GM19240 (cell line): Measurements from ENCODE around the gene GNAT1.
"Not testable (repeated sequence)": the region's sequence is repeated elsewhere in the genome, so short reads cannot be mapped to it uniquely, and the experiment has no call there.

ENCODE experiments used
- DNase-seq: peaks from one replicate; pipeline ENCODE4 v3.0.0; 2011; ENCODE audit warnings: low spot score; ENCODE audit not compliant: insufficient read length

GNAT1 gene

DNA sequence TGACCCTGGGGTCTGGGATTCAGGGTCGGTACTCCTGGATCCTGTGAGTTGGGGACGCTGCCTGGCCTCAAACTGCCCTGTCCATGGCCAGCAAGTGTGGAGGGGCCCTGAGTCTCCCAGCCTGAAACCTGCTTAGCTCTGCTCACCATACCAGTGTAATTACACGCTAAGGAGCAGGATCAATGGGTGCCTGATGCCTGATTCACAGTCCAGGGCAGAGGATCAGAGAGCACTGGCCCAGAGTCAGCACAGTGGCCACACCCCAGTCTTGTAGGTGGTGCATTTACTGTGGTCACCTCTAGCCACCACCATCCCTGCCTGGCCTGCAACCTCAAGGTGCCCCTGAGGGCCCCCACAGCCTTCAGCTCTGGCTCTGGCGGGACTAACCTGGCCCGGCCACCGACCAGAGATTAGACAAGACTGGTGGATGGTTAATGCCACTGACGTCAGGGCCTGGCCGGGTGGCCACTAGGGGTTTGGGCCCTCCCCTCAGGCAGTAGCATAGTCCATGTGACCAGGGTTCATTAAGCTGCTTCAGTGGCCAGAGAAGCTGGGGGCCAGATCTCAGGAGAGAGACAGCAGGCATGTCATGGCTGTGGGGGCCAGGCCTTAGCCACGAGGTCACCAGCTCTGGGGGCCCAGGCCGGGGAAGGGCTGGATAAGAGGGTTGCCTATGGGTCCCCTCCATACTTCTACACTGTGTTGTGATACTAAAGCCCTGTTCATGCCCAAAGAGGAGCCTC is 10.3 kb downstream of the GNAT1 start:
- DNase-seq: no peak

DNA sequence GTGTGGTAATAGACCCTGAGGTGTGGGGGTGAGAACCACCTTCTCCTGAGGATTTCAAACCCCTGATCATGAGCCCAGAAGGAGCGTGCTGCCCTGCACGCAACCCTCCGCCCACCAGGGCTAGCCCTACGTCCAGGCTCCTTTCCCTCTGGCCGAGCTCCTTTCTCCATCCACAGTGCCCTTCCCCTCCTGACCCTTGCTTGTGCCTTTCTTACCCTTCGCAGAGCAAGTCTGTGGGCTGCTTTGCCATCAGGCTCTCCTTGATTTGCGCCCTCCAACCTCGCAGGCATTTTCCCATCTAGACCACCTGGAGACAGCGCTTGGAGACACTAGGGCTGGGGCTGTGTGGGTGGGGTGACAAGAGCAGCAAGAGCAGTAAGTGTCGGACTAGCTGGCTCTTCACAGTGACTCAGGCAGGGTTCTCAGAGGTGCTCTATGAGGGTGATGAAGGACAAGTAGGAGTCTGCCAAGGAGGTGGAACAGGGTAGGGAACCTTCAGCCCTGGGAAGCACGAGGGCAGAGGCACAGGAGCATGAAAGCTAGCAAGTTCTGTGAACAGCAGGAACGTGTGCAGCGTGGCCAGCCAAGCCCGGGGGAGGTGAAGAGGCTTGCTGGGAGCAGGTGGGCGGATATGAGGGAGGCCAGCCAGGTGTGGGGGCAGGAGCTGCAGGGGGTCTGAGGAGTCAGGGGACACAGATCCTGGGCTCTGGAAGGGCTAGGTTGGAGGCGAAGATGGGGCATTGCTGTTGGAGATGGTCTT is 11.1 kb downstream of the GNAT1 start:
- no peak for DNase-seq

DNA sequence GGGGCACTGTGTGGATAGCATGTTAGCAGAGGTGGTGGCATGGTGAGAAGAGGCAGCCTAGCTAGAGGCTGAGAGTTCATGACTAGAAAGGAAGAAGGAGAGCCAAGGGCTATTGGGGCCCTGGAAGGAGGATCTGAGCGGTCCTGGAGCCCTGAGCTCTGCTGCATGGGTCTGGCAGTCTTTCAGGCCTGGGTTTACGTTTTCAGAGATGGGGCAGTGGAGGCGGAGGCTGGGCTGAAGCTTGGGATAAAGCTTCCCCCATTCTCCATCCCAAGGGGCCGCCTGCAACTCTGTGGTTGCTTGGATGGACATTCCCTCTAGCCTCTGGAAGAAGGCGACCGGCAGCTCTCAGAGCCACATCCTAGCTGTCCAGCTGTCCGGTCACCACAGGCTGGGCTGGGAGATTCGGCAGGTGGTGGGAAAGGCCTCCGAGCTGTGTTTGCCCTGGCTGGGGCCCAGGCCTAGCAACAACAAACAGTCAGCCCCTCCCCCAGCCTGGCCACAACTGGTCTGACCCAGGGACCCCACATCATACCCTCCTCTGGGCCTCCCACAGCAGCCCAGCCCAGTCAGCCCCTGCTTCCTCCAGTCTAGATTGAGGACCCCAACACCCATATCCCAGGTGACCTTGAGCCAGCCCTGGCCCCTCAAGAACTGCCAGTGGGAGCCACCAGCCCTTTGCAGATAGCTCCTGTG is 11.9 kb downstream of the GNAT1 start:
- DNase-seq: no peak

DNA sequence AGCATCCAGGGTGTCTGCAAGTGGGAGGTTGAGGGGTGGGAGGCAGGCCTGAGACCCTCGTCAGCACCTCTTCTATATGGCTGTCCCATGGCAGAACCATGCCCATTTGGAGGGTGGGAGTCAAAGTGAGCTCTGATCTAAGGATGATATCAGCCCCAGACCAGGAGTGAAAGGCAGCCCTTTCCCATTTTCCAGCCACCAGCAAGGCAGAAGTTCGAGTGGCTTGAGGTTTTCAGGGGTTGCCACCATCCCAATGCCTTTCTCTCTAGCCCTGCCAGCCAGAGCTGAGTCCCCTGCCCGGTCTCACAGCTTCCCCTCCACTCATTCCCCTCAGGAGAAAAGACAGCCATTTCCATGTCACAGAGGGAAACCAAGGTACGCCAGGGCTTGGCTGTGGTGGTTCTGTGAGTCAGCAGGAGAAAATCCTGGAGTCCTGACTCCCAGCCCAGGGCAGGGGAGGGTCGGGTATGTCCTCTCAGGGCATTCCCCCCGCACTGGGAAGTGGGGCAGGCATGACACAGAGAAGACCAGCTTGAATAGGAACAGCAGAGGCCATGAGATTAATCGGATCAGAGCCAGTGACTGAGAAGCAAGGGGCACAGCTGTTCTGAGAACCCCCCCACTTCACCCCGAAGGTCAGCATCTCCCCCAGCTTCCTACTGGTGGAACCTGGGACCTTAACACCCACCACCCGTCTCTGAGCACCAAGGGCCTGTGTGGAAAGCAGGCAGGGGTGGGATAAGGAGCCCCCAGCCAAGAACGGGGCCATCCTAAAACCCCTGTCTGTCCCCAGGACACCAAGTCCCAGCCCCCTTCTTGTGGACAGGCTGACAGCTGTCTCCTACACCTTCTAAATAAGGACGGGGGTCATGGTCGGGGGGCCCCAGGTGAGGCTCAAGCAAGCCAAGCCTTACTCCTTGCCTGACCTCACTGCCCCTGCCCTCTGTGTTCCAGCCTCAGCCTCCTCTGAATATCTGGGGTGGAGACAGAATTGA is 12.7 kb downstream of the GNAT1 start:
- no peak for DNase-seq

DNA sequence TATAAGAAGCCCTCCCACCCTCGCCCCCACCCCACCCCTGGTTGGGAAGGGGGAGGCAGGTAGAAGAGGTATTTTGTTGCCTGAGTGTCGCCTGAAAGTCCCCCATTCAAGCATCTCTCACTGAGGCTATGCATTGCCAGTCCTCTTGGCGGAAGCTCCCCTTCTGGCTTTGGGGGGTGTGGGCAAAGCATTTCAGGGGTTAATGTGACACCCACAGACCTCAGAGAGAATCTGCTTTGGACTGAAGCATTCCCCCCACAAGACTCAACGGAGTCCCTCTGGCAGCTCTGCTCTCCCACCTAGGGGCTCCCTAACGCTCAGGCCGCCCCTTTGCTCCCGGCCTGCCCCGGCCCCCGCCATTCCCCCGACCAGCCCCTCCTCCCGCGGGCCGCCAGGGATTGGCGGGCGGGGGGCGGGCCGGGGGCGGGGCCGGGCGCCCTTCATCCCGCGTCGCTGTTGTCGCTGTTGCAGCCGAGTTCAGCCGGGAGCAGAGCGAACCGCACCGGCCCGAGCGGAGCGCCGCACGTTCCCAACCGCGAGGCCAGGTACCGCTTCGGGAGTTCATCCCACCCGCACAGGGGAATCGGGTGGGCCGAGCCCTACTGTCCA is 13.5 kb downstream of the GNAT1 start, which contains the start of gene SLC38A3:
Gene SLC38A3, plus strand, starts transcription at position 468 of the 609 bp plus-strand sequence. CDS start 8,929 bp downstream, outside the sequence.
- no peak for DNase-seq

DNA sequence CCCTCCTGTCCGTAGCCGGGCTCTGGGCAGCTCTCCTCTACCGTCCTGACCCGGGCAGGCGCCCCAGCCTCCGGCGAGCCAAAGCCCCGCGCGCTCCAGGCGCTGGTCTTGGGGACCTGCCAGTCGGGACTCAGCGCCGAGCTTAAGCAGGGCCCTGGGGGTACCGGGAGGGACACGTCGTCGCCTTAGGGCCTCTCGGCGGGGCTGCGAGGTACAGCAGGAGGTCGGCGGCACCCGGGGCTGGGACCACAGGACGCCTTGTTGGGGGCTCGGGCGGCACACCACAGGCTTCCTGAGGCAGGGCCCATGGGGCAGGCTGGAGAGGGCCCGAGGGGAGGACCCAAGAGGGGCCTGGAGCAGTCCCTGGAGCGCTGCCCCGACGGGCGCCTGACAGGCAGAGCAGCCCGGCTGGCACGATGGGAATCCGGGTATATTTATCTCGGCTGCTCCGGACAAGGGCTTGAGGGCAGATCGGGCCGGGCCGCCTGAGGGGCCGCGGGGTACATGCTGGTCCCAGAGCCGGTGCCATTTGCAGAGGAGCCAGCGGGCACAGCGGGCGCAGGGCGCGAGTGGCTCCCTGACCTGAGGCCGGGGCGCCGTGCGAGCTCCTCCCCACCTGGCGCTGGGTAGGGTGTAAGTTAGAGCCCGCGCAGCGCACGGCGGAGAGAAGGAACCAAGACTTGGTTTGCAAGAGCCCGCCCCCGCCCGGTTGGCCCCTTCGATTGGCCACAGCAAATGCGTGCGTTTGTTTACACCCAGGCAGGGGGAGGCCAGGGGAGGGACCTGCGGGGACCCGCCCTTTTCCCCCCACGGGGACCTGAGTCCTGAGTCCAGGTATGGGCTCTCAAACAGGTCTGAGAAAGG is 14.2 kb downstream of the GNAT1 start:
- no peak for DNase-seq

DNA sequence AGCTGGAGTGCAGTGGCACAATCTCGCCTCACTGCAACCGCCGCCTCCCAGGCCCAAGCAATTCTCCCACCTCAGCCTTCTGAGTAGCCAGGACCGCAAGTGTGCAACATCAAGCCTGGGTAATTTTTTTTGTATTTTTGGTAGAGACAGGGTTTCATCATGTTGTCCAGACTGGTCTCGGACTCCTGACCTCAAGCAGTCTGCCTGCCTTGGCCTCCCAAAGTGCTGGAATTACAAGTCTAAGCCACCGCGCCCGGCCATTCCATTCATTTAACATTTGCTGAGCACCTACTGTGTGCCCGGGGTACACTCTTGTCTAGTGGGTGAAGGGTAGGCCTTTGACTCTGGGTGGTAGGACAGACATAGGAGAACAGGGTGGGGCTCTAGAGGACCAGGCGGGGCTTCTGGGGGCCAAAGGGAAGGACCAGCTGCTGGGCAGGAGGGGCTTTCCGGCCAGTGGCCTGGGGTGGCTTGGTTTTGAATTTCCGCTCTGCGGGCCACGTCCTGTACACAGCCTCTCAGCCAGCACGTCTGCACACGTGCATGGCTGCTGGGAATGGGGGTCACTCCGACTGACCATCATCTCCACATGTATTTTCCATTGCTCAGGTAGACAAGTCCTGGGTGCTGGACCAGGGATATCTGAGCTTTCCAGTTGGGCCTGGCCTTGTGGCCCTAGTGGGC is 16.1 kb downstream of the GNAT1 start:
- DNase-seq: no peak

DNA sequence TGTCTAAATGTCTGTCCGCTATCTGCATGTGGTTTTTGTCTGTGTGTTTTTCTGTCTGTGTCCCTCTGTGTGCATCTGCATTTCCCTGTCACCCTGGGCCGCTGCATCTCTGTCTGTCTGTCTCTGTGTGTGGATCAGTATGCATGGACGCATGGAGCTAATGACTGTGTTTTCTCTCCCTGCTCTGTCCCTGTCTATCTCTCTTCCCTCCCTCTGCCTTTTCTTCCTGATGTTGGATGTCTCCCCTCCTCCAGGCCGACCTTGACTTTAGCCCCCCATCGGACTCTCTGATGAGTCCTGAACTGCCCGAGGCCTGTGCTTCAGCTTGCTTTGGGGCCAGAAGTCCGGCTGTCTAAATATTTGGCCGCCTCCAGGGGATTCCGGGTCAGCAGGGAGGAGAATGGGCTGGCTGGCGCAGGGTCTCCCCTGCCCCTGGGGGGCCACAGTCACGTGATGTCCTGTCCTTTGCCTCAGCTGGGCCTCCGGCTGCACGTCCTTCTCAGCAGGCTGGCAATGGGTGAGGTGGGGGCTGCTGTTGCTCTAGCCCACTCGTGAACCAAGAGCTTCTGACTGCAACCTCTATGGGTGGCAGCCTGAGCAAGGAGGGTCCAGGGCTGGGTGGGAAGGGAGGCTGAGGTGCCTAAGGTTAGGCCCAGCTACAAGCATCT is 17.4 kb downstream of the GNAT1 start:
- no peak for DNase-seq

DNA sequence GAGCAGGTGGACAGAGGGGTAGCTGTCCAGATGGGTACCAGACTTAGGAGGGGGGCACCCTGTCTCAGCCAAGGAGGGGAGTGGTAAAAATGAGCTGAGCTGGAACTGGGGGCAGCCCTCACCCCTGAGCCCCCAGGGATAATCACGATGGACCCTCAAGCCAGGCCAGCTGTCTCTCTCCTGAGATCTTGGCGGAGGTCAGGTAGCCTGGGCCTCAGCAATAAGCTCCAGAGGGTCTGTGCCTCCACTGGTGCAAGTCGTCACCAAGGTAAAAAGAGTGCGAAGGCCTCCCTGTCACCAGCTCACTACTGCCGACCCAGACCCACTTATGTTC is 18.7 kb downstream of the GNAT1 start:
- no peak for DNase-seq

DNA sequence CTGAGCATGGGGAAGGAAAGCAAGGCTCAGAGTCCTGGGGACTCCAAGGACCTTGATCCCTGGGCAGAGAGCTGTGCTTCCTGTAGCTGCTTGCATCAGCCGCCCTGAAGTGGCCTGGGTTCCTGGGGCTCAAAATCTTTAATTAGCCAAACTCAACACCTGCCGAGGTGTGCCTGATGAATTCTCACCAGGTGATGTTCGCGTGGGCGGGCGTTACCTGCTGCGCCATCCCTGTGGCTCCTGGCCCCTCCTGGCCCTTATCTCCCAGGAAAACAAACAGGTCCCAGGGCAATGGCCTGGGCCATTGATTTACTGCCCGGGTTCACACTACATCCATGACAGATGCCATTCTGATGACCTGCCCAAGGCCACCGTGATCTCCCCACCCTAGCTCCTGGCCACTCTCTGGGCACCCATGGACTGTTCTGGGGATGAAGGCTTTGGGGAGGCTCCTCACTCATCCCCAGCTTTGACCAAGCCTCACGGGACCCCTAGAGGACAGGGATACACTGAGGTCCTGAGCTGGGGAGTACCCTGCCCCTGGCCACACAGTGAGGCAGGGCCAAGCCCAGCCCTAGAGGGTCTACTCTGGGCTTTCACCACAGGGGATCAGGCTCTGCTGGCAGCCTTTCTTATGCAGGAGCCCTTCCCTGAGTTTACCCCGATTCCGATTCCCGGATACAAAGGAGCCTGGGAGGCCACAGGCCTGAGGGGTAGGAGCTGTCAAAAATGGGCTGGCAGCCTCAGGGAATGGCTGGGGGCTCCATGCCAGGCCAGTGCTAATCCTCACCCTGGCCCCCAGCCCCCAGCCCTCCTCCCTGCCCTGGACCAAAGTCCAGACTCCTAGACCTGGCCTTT is 19.3 kb downstream of the GNAT1 start:
- DNase-seq: no peak

DNA sequence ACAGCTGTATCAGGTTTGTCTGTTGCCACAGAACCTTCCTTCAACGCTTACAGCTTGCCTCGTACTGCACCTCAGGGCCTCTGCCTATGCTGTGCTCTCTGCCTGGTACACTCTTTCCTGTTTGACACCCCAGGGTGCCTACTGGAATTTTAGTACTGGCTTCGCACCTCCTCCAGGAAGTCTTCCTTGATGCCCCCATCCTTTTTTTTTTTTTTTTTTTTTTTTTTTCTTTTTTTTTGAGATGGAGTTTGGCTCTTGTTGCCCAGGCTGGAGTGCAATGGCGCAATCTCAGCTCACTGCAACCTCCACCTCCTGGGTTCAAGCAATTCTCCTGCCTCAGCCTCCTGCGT is 19.9 kb downstream of the GNAT1 start:
- DNase-seq: not testable (repeated sequence)

DNA sequence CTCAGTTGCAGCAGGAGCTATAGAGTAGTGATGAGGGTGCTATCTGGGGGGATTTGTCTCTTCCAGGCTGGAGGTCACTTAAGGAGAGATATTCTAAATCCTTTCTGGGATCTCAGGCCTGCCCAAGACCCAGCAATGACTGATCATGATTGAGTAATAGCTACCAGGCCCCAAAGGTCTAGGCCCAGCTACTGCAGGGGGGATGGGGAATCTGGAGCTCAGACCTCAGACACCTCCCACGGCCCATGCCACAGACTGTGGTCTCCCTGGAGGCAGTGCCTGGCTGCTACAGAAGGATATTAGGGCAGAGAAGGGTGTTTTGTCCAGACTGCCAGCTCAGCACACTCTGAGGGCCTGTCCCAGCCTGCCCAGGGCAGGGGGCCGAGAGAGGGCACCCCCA is 20.5 kb downstream of the GNAT1 start:
- DNase-seq: no peak

DNA sequence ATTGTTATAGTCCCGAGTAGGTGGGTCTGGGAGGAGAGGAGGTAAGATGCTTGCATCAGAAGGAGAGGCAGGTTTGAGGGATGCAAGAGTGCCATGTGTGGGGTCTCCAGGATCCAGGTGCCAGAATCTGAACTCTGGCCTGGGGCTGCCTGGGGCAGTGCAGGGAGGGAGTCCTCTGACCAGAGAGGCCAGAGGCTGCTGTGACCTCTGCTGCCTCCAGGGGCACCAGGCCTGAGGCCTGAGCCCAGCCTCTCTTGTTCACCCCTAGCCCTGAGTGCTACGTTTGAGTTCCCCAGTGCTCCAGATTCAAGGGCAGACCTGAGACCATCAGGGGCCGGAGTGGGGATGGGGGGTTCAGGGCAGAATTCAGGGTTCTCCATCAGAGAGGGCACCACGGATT is 21.1 kb downstream of the GNAT1 start:
- no peak for DNase-seq

DNA sequence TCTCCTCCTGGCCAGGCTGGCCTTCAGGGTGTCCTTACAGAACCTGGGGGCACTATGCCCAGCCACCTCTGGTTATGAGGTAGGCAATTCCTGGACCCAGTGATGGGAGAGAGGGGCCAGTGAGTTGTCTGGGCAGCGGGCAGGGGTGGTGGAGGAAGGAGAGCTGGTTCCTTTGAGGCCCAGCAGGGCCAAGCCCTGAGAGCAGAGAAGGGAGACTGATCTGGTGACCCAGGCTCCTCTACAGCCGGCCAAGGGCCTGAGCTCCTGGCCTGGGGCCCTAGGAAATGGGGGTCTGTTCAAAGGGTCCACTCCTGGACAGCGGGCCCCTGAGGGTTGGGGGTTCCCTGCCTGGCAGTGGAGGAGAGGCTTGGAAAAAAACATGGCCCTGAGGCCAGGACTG is 21.6 kb downstream of the GNAT1 start:
- no peak for DNase-seq

DNA sequence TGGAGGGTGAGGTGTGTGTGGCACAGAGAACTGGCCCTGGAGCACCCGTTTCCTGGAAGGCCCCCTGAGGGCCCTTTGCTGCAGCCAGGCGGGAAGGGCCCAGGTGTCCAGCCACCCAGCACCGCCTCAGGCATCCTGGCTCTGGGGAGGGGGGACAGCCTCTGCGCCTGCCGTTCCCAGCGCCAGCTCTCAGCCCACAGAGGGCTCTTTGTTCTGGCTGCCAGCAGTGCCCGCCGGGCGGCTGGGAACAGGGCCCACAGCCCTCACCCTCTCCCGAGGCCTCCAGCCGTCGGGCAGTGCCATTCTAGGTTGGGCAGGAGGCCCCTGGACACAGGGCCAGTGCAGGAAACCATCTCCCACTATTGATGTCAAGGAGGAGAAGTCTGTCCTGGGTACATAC is 22.0 kb downstream of the GNAT1 start:
- no peak for DNase-seq

DNA sequence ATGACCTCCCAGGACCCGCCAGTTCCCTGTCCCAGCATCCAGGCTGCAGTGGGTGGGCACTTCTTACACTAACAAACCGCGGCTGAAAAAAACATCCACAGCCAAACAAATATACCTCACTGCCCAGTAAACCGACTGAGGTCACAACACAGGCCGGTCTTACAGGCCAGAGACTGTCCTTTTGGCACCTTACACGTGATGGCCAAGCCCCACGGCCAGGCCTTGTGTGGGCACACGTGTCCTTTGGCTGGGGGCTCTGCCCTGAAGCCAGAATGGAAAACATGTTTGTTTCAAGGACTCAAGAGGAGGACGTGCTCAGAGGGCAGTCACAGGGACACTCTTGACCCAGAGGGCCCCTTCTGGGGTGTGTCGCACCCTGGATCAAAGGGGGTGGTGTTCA is 23.4 kb downstream of the GNAT1 start:
- DNase-seq: no peak

DNA sequence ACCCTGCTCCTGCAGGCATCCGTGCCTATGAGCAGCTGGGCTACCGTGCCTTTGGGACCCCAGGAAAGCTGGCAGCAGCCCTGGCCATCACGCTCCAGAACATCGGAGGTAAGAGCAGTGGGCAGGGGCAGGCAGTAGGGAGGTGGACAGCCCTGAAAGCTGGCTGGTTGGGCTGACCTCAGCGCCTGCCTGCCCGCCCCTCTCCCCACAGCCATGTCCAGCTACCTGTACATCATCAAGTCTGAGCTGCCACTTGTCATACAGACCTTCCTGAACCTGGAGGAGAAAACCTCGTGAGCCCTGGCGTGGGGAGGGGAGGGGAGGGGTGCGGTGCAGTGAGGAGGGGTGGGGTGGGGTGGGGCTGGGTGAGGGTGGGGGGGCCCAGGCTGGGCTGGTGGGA is 24.1 kb downstream of the GNAT1 start:
- DNase-seq: no peak

DNA sequence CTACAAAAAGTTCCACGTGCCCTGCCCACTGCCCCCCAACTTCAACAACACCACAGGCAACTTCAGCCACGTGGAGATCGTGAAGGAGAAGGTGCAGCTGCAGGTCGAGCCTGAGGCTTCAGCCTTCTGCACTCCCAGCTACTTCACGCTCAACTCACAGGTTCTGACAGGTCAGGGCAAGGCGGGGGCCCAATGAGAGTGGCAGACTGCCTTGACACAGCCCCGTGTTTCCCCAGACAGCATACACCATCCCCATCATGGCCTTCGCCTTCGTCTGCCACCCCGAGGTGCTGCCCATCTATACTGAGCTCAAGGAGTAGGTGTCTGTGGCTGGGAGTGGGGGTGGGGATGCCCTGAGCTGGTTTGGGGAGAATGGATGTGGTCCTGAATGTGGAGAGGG is 26.3 kb downstream of the GNAT1 start:
- no peak for DNase-seq
